ENCODE results near the gene GH2.

DNA sequence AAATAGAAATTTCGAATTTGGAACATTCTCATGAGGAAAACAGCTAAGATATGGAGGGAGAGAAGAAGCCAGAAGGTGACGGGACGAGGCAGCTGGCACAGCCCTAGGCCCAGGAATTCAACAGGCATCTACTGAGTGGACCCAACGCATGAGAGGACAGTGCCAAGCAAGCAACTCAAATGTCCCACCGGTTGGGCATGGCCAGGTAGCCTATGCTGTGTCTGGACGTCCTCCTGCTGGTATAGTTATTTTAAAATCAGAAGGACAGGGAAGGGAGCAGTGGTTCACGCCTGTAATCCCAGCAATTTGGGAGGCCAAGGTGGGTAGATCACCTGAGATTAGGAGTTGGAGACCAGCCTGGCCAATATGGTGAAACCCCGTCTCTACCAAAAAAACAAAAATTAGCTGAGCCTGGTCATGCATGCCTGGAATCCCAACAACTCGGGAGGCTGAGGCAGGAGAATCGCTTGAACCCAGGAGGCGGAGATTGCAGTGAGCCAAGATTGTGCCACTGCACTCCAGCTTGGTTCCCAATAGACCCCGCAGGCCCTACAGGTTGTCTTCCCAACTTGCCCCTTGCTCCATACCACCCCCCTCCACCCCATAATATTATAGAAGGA, 34.9 kb upstream of the GH2 start:
- TF ChIP-seq CTCF (IDR thresholded peaks at IDR 0.05): no peak
- TF ChIP-seq POLR2AphosphoS5 (IDR thresholded peaks at IDR 0.05): no peak
- TF ChIP-seq POLR2A (IDR thresholded peaks at IDR 0.05): no peak
